Rectal smooth muscle tissue (tissue), 1 donor: ENCODE measurements around the gene SKOR1.

Experiments
- H3K27ac ChIP-seq: one replicate; pipeline ENCODE4 v1.7.0; 2013; ENCODE audit warnings: low read depth, low read length, inconsistent platforms
- H3K27me3 ChIP-seq: one replicate; pipeline ENCODE4 v1.7.0; 2013; ENCODE audit warnings: low read length; ENCODE audit not compliant: control insufficient read depth, insufficient read depth
- H3K36me3 ChIP-seq: one replicate; pipeline ENCODE4 v1.7.0; 2013; ENCODE audit warnings: low read length; ENCODE audit not compliant: control insufficient read depth, insufficient read depth
- H3K4me1 ChIP-seq: one replicate; pipeline ENCODE4 v1.7.0; 2013; ENCODE audit warnings: low read length; ENCODE audit not compliant: control insufficient read depth, insufficient read depth
- H3K4me3 ChIP-seq: one replicate; pipeline ENCODE4 v1.7.0; 2013; ENCODE audit warnings: low read length
- H3K9ac ChIP-seq: one replicate; pipeline ENCODE4 v1.7.0; 2013; ENCODE audit warnings: low read length

Gene SKOR1

DNA sequence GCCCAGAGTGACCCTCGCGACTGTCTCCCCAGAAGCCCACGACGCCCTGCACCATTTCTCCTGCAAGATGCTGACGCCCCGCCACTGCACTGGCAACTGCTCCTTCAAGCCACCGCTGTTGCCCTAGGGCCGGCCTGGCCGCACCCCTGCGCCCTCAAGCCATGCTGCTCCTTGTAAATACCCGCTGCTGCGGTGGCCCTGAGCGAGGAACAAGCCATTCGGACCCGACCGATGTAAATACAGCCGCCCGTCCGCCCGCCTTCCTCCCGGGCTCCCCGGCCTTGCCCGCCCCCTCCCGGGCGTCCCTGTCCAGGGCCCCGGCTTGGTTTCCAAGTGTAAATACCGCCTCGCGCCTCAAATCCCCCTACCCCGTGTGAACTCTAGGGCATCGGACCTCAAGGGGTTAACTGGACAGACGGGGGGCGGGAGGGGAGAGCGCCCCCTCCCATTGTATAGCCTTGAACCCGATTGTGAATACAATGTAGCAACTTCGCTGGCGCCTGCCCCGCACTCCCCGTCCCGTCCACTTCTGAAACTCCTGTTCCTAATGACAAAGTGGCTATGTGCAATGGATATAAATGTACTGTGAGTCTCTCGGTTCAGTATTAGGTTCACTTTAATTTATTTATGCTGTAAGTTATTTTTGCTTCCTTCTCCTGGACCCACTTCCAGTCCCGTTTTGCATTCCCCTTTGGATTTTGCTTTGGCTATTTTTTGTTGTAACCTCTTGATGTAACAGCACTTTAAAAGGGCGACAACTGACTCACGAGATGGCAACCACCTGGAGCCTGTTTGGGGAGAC is 8.6 kb downstream of the SKOR1 start:
- Histone ChIP-seq H3K27me3 (peaks cover 64% of the 10 kb centered on the region), H3K9ac (no peak overlapping the region), H3K36me3 (no peaks in the 10 kb centered on the region), H3K27ac (no peak overlapping the region), H3K4me1 (peaks cover 3% of the 10 kb centered on the region), H3K4me3 (peak overlapping the region; percentile 56)

DNA sequence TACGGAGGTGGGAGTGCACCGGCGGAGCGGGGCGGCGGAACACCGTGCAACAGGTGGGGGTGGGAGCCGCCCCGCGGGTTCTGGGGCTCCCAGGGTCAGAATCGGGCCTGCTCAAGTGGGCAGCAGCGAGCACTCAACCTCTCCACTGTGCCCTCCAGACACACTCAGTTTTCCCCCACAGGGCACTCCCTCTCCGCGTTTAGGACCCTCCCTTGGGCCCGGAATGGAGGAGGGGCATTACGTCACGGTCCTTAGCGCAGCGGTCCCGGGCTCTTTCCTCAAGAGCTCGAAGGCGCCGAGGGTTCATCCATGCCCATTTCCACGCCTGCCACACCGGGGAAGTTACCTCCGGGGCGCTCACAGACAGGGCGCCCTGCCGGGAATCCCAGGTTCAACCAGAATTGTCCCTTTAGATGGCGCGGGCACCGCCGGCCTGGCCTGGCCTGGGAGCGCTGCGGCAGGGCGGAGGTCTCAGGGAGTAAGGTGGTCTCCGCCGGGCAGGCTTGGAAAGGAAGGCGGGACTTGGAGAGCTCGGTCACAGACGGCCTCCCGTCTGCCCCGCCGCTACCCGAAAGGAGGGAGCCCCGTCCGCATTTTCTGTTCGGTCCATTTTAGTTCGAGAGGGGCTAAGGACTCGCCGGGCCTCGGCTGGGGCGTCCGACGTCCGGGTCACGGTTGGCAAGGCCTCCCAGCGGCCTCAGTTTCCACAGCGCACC is 9.4 kb downstream of the SKOR1 start:
- Histone ChIP-seq H3K27ac (no peak overlapping the region), H3K4me3 (peak overlapping the region; percentile 31), H3K9ac (no peak overlapping the region), H3K36me3 (no peaks in the 10 kb centered on the region), H3K27me3 (peaks cover 58% of the 10 kb centered on the region), H3K4me1 (peaks cover 5% of the 10 kb centered on the region)

DNA sequence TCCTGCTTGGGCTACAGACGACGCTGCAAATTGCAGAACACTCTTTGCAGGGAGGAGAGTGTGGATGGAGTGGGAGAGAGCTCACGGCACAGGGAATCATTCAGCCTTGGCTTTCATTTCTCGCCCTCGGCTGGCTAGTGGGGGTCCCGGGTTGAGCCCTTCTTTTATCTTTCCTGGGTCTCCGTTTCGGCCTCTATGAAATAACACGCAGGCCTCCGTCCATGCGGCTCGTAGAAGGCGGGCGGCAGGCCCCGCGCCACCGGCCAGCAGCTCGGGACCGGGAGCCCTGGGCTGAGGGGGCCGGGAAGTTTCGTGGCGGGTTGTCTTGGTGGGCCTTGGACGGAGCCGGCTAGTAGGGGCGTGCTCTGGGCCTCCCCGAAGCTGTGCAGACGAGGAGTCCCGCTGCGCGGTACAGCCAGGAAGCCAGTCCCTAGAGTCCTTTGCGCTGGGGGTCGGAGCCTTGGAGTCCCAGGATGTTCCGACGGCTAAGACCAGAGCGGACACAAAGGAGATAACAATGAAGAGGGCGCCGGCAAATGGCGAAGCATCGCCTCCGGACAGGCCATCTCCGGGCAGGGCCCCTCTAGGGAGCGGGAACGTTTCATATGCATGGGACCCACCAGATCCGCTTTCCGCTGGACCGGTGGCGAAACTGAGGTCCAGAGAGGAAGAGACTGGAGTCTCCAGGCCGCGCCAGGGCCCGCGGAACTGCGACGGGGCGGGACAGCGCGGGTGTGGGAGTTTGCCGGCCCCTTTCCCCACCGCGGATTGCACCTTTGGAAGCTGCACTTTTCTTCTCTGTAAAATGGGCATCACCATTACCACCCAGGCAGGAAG is 10.2 kb downstream of the SKOR1 start:
- Histone ChIP-seq H3K9ac (no peak overlapping the region), H3K36me3 (no peaks in the 10 kb centered on the region), H3K4me3 (peak overlapping the region; percentile 31), H3K4me1 (peaks cover 5% of the 10 kb centered on the region), H3K27ac (no peak overlapping the region), H3K27me3 (peaks cover 52% of the 10 kb centered on the region)

DNA sequence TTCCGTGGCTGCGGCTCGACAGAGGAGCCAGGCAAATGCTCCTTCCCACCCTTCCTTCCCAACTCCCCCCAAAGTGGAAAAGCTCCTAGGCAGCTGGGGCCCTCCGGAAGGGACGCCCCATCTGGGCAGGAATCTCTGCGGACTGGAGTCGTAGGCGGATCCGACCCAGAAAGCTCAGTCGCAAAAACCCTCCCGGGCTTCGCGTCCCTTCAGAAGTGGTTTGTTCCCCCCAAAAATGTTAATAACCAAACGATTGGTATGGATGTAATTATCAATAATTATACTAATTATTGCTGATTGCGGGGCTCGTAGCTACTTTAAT is 10.8 kb downstream of the SKOR1 start:
- H3K36me3 ChIP-seq, result no peaks in the 10 kb centered on the region
- H3K27me3 ChIP-seq, result peaks cover 48% of the 10 kb centered on the region
- H3K27ac ChIP-seq, result no peak overlapping the region
- no peak overlapping the region for H3K9ac ChIP-seq
- H3K4me3 ChIP-seq, result peak overlapping the region; percentile 31
- peaks cover 7% of the 10 kb centered on the region for H3K4me1 ChIP-seq

DNA sequence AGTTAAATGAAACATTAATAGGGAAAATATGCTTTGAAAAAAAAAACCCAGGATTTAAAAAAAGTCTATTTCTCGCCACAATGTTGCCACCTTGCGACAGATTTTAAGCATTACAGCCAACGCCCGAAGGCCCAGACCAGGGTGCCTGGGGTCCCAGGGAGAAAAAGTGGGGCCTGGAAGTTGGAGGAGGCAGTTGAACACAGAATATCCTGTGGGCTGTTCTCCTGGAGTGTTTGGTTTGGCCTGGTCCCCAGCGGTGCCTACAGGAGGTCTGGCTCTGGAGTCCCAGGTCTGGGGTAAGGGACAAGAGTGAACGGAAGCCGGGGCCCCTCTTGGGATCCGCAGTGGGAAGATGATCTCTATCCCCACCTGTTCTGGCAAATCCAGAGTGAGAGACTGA is 11.2 kb downstream of the SKOR1 start:
- Histone ChIP-seq H3K4me3 (no peak overlapping the region), H3K9ac (no peak overlapping the region)

DNA sequence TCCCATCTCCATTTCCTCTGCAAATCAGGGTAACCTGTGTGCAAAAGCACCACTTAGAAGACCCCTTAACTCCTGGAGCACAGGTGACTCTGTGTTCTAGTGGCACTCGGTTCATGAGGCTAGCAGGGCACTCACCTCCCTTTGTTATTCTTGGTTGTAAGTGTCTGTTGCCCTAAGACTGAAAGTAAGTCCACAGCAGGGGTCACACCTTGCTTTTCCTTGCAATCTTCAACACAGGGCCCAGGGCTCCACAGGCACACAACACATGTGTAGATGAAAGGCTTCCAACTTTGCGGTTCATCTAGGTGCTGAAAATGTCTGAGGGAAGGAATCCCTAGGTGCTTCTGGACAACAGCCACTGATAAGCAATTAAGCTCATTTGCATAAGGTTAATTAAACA is 11.6 kb downstream of the SKOR1 start:
- Histone ChIP-seq H3K36me3 (no peaks in the 10 kb centered on the region), H3K27me3 (peaks cover 41% of the 10 kb centered on the region), H3K4me1 (peaks cover 11% of the 10 kb centered on the region)

More for the DNA sequence above, 11.2 kb downstream of the SKOR1 start:
- Histone ChIP-seq H3K4me1 (peaks cover 11% of the 10 kb centered on the region), H3K36me3 (no peaks in the 10 kb centered on the region), H3K27ac (no peak overlapping the region), H3K27me3 (peaks cover 44% of the 10 kb centered on the region)

DNA sequence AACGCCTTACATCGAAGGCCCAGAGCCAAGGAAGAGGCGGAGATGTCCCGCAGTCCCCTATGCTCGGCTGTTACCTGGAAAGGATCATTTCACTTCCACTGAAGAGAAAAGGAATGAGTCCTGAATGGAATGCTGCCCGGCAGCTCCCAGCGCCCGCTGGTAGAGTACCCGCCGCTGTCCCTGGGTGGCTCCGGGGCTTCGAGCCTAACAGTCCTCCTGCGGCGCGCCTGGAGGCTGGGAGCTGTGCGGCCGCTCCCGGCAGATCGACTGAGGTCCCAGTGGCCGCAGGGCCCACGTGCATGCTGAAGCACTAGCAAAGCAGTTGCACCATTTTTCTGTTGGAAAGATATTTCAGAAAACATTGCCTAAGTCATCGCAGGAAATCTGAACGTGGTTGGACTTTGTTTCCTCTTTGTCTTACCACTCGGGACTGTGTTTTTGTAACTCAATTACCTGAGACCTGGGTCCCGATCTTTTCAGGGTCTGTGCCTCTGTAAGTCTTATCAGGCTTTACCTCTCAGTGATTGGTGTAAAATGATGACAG is 13.6 kb downstream of the SKOR1 start:
- Histone ChIP-seq H3K27ac (no peak overlapping the region), H3K36me3 (no peaks in the 10 kb centered on the region), H3K27me3 (peaks cover 23% of the 10 kb centered on the region), H3K9ac (no peak overlapping the region), H3K4me1 (peaks cover 9% of the 10 kb centered on the region), H3K4me3 (peak overlapping the region; percentile 98)

More for the DNA sequence above, 11.6 kb downstream of the SKOR1 start:
- Histone ChIP-seq H3K27ac (no peak overlapping the region), H3K4me3 (no peak overlapping the region), H3K9ac (no peak overlapping the region)

DNA sequence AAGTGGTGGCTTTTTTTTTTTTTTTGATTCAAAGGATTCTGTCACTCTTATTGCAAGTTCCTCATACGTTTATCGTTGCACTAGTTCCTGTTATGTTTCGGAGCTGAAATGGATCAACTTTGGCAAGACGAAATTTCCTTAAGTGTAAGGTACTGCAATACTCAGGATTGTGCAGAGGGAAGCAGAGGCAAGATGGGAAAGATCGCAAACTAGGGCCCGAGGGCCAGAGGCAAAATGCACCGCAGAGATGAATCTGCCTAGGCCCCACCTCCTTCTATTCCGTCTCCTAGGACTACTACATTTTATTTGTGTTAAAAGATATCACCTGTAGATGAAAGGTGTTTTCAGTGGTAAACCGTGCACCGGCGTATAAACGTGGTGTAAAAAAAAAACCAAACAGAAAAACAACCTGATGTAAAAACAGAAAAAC is 14.2 kb downstream of the SKOR1 start:
- H3K4me3 ChIP-seq, result peak overlapping the region; percentile 98
- no peaks in the 10 kb centered on the region for H3K36me3 ChIP-seq
- peaks cover 9% of the 10 kb centered on the region for H3K4me1 ChIP-seq
- peak overlapping the region; percentile 98 for H3K27ac ChIP-seq
- peaks cover 16% of the 10 kb centered on the region for H3K27me3 ChIP-seq
- no peak overlapping the region for H3K9ac ChIP-seq

DNA sequence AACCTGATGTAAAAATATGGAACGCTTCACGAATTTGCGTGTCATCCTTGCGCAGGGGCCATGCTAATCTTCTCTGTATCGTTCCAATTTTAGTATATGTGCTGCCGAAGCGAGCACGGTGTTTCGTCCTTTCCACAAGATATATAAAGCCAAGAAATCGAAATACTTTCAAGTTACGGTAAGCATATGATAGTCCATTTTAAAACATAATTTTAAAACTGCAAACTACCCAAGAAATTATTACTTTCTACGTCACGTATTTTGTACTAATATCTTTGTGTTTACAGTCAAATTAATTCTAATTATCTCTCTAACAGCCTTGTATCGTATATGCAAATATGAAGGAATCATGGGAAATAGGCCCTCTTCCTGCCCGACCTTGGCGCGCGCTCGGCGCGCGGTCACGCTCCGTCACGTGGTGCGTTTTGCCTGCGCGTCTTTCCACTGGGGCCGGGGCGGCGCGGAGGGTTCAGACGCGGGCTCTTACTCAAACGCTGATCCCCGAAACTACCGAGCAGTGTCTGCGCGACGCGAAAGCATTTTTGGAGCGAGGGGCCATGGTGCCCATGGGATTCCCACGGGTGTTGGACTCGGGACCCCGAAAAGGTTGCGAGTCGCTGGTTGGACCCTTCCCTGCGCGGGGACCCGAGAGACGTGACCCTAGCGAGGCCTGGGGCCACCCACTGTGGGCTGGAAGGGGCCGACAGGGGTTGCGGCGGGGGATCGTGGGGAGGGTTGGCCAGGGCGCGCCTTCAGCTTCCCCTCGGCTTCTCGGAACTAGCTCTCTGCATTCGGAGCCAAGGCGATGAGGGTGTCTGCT is 14.8 kb downstream of the SKOR1 start, which contains the start of gene RNU6-1:
Gene RNU6-1, minus strand, starts transcription at position 117 of the 820 bp plus-strand sequence.
- H3K27me3 ChIP-seq, result peaks cover 10% of the 10 kb centered on the region

DNA sequence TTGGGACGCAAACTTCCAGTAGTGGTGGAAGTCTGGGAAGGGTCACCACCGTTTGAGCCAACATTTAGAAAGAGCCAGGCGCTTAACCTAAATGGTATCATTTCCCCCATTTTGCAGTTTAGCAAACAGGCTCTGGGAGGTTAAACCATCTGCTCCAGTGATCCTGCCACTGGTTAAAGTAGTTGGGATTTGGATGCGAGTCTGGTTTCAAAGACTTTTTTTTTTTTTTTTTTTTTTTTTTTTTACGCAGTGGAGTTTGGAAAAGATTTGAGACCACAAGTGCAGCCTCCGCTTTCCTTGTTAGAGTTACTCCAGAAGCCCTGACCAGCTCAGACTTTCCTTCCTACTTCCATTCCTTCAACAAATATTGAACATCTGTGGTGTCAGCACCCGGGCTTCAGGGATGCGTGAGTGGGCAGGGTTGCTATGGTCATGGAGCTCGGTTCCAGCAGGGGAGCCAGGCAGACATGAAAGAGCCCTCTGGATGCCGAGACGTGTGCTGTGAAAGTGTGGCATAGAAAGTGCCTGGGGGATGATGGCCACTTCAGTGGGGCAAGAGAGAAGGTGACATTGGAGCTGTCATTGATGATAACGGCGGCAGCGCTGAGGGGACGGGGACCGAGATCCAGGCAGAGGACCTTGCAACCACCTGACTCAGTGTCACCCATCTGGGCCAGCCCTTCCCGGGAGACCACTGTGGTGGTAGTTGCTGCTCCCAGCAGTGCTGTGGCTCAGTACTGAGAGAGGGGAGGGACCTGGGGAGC is 15.6 kb downstream of the SKOR1 start:
- Histone ChIP-seq H3K4me1 (peaks cover 9% of the 10 kb centered on the region), H3K4me3 (peak overlapping the region; percentile 98), H3K27ac (peak overlapping the region; percentile 98), H3K36me3 (no peaks in the 10 kb centered on the region), H3K9ac (peak overlapping the region; percentile 99), H3K27me3 (peaks cover 2% of the 10 kb centered on the region)

More for the DNA sequence above, 14.8 kb downstream of the SKOR1 start, which contains the start of gene RNU6-1:
- H3K36me3 ChIP-seq, result no peaks in the 10 kb centered on the region
- H3K4me3 ChIP-seq, result peak within 1 kb of the TSS; percentile 98
- peak within 1 kb of the TSS; percentile 99 for H3K9ac ChIP-seq
- peak within 1 kb of the TSS; percentile 98 for H3K27ac ChIP-seq
- peaks cover 9% of the 10 kb centered on the region for H3K4me1 ChIP-seq

DNA sequence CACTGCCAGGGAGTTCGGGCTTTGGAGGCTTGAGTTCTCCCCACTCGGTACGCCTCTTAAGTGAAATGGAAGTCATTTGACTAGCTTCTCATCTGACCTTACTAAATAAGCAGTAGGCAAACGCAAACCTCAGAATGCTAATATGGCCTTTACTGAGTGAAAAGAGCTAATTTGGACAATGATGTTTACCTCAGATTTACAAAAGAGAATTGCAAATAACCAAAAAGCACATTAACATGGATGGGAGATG is 16.1 kb downstream of the SKOR1 start:
- no peaks in the 10 kb centered on the region for H3K27me3 ChIP-seq
- H3K4me1 ChIP-seq, result peaks cover 9% of the 10 kb centered on the region
- no peaks in the 10 kb centered on the region for H3K36me3 ChIP-seq
- H3K9ac ChIP-seq, result peak overlapping the region; percentile 47
- H3K27ac ChIP-seq, result peak overlapping the region; percentile 98
- peak overlapping the region; percentile 98 for H3K4me3 ChIP-seq
